HG03108 (cell line): ENCODE measurements around the gene FOCAD.
A peak's percentile ranks its signal among the peaks of the same experiment; 100 is the strongest.

Experiments used
- ATAC-seq: cut with Tn5 transposase; IDR thresholded peaks from one replicate; pipeline ENCODE4 v1.9.1; 2021; ENCODE audit warnings: moderate library complexity; ENCODE audit not compliant: unreplicated experiment

The FOCAD gene

DNA sequence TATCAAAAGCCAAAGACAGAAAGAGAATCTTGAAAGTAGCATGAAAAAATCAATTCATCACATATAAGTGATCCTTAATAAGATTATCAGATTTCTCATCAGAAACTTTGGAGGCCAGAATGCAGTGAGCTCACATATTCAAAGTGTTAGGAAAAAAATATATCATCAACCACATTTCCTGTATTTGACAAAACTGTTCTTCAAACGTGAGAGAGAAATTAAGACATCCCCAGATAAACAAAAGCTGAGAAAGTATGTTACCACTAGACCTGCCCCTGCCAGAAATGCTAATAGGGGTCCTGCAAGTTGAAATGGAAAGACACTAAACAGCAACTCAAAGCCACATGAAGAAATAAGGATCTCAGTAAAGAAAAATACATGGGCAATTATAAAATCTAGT lies 317.5 kb downstream of the FOCAD start:
- no peak for ATAC-seq

DNA sequence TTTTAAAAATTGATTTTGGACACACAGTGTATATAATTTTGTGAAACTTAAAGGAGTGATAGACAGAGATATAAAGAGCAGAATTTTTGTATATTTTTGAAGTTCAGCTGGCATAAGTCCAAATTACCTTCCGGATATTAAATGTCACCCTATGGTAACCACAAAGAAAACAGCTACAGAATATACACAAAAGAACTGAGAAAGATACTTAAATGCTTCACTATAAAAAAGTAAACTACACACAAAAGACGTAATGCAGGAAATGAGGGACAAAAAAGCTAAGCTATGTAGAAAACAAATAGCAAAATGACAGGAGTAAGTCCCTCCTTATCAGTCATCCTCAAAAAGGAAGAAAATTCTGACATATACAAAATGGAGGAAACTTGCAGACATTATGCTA lies 318.0 kb downstream of the FOCAD start:
- ATAC-seq = no peak

GRCh38 chr9:21015129-21015815 lies 331.2 kb downstream of the FOCAD start:
- no peak for ATAC-seq

DNA sequence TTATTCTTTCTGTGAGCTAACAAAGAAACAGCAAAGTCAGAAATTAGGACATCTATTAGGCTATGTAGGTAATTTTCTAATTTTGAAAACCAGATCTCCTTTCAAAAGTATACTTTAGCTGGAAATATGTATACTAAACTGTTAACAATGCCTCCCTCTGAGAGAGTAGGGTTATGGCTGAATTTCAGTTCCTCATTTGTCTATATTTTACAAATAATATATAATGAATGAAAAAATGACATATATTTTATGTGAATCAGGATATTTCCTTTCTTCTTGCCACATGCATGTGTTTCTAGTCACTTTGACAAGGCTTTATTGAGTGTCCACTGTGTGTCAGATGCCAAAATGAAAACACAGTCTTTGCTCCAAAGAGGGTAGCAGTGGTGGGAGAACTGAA lies 331.9 kb downstream of the FOCAD start:
- no peak for ATAC-seq

GRCh38 chr9:21016701-21017491 lies 332.8 kb downstream of the FOCAD start:
- ATAC-seq = no peak

DNA sequence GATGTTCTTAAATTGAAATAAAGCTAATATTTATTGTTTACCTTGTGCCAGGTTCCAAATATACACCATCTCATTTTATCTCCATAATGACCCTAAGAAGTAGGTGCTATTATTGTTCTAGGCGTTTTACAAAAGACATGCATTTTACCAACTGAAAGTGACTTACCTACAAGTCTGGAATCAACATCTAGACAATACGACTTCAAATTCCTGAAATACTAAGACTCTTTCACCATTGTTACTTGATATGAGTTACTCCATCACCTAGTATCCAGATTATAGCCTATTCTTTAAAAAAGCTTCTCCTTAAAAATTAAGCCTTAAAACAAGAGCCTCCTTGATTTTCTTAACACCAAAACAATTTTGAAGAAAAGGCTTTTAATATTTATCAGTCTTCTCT lies 334.1 kb downstream of the FOCAD start:
- ATAC-seq = no peak

GRCh38 chr9:21023861-21024260 lies 339.8 kb downstream of the FOCAD start:
- ATAC-seq = no peak

DNA sequence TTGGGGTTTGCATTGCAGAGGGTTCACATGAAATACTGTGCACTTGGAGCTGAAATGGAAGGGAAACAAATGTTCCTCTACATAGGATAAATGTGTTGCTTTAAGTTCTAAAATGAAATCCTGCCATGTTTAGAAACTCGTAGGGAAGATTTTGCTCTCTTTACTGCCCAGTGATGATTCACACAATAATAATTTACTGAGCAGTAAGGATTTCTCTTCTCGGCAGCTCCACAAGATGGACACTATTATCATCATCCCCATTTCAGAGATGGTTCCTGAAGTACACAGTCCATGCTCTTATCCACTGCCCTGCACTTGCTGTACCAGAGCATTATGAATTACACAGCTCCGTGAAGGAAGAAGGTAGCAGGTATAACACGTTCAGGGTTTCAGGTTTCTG lies 343.2 kb downstream of the FOCAD start:
- ATAC-seq = no peak

DNA sequence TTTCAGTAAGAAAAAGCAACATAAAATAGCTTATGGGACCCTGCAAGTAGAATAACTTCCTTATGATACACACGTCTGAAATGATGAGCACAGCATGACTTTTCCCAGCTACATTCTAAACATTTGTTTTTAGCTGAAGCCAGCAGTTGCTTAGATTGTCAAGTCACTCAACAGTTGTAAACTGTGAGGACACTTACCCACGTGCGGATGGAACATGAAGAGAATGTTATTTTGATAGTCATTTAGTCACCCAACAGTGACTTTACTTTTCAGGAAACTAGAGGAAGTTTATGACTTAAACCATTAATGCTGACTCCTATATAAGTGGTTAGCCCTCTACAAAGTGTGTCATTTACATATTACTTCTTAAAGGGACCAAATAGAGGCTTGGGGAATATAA lies 344.4 kb downstream of the FOCAD start:
- ATAC-seq = no peak

- ATAC-seq = no peak
These were observed 345.6 kb downstream of the FOCAD start for GRCh38 chr9:21029661-21030060.

- peak; percentile 67 for ATAC-seq
These were observed 346.5 kb downstream of the FOCAD start for GRCh38 chr9:21030389-21031035.

- peak; percentile 75 for ATAC-seq
These were observed 347.2 kb downstream of the FOCAD start, which contains the start of gene HACD4 for GRCh38 chr9:21031091-21031807. Gene HACD4 (minus strand): TSS chr9:21031640. CDS start chr9:21031590, 50 bp downstream.

GRCh38 chr9:21031808-21032183 lies 347.7 kb downstream of the FOCAD start:
- ATAC-seq = no peak

DNA sequence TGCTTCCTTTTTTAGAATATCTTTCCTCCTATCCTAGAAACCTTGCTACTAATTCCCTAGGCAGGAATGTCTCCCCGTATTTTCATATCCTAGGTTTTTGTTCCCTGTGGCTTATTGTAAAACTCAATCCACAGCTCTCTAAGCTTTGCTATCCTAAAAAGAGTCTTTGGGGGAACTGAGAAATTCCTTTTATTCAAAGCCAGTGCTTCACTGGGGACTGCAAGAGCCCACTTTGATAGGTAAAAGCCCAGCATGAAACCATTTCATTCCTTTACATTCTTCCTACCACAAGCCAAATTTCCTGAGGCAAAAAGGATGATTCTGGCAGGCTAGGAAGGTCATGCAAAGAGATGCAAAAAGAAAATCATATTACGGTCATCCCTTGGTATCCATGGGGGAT lies 353.2 kb downstream of the FOCAD start:
- ATAC-seq = no peak

DNA sequence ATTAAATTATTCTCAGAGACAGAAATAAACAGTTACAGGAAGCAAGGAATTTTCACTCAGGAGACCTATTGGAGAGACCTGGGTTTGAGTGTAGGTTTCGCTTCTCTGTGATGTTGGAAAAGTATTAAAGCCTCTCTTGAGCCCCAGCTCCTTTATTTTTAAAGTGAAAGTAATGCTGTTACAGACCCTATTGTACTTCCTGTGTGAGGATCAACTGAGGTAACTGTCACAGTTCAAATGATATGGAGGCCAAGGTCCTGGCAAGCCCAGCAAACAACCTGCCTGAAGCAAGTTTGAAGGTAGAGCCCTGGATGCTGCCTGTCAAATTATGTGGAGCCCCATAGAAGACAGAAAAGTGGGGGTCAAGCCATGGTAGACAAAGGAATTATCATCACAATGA lies 355.2 kb downstream of the FOCAD start:
- no peak for ATAC-seq

GRCh38 chr9:21042466-21042865 lies 358.4 kb downstream of the FOCAD start:
- ATAC-seq = no peak

GRCh38 chr9:21043841-21044240 lies 359.8 kb downstream of the FOCAD start:
- no peak for ATAC-seq
